ENCODE data around the gene SNAPIN.
A peak's percentile ranks its signal among the peaks of the same experiment; 100 is the strongest.

SNAPIN gene

DNA sequence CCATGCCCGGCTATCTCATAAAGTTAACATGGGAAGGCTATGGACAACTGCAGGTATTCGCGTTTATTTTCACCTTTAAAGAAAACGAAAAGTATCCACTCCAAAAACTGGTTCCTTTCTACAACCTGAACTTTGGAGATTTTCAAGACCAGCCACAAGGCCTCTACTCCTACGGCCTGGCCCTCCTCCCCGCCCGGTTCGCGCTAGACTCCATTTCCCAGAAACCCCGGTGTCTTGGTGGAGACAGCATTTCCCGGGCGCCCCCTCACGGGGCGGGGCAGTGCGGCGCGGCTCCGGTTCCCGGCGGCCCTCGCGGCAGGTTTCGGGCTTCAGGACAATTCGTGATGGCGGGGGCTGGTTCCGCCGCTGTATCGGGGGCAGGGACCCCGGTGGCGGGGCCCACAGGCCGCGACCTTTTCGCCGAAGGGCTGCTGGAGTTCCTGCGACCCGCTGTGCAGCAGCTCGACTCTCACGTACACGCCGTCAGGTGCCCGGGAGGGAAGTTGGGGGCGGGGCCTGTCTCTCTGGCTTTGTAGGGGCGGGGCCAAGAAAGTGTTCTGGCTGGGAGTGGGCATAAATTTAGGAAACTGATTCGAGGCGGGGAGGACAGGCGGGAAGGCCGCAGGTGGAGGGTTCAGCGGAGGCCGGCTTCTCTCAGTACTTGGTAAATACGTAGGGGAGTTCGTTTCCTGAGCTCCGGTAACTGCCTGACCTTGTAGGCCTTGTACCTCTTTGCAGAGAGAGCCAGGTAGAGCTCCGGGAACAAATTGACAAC, at the start of gene SNAPIN:
Gene SNAPIN, plus strand, starts transcription at position 304 of the 775 bp plus-strand sequence. Its CDS starts 41 bp downstream, at position 345.
- DNase-seq, result peak; percentile 78

- no peak for DNase-seq
Measured at GRCh38 chr1:153608742-153609584, 49.5 kb upstream of the SNAPIN start.

DNA sequence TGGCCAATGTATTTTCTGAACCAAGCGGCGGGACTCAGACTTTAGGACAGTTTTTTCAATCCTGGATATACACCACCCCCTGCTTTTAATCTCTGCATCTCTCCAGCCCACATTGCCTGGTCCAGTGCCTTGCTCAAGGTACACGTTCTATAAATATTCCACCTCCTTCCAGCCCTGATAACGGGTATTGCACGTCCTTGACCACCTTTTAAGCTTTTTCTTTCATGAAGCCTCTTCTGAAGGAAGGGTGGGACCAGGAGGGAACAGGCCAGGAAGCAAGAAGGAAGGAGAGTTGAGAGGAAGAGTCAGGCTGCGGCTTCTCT, 49.0 kb upstream of the SNAPIN start:
- no peak for DNase-seq

- DNase-seq, result no peak
Measured at GRCh38 chr1:153610334-153610733, 48.2 kb upstream of the SNAPIN start.

- no peak for DNase-seq
Measured at GRCh38 chr1:153610811-153611301, 47.6 kb upstream of the SNAPIN start.

DNA sequence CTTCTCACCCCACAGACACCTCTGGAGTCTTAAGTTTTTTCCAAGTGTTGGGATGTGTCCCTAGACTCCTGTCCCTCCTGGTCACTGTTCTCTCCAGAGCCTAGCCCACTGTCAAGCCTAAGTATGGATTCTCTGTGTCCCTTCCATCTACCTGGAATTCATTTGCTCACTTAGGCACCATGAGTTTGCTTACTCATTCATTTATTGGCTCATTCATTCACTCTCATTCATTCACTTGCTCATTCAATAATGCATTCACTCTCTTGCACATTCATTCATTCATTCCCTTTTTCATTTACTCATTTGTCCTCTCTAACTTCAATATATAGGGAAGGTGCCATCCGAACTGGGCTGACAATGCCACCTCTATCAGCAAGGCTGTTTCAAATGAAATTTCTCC, 47.1 kb upstream of the SNAPIN start:
- no peak for DNase-seq

GRCh38 chr1:153612111-153612754, 46.3 kb upstream of the SNAPIN start:
- DNase-seq, result no peak

DNA sequence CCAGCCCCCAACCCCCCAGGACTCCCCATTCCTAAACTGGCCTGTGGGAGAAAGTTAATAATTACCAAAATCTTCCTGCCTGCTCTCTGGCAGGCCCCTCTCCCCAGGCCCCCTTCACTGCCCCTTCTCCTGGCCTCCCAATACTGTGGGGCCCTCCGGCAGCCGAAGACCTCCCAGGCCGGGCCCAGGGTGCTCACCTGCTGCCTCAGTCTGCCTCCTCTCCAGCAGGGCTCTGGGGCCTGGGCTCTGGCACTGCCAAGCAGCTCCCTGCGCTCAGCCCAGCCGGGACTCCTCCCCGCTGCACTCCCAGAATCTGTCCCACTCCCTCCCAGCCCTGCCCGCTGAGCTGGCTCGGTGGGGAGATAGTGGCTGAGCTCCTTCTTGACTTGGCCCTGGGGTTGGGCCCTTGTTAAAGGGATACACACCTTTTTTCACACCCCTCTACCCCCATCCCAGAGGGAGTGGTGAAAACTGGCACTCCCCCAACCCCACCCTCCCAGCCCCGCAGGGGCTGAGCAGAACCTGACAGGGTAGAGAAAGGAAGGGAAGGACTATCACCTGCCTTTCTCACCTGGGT, 45.7 kb upstream of the SNAPIN start, which contains the start of gene S100A16:
Gene S100A16, minus strand, starts transcription at position 383 of the 577 bp plus-strand sequence. CDS start 4,986 bp downstream, outside the sequence.
- DNase-seq, result no peak

GRCh38 chr1:153613406-153613805, 45.1 kb upstream of the SNAPIN start:
- DNase-seq, result no peak

DNA sequence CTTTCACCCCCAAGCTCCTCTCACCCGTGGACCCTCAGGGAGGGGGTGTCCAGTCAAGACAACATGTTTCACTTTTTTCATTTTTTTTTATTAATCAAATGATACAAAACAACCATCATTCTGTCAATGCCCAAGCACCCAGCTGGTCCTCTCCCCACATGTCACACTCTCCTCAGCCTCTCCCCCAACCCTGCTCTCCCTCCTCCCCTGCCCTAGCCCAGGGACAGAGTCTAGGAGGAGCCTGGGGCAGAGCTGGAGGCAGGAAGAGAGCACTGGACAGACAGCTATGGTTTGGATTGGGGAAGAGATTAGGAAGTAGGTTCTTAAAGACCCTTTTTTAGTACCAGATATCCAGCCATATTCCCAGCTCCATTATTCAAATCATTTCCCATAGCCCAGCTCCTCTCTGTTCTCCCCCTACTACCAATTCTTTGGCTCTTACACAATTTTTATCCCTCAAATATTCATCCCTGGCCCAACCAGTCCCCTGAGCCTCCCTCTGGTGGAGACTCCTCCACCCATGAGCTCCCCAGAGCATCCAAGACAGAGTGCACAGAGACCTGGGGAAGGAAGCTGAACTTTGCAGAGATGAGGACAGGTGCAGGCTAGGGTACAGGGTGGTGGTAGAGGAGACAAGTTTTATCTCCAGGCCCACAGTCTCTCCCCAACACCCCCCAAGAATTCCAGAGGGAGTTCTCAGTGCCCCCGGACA, 44.2 kb upstream of the SNAPIN start:
- no peak for DNase-seq

DNA sequence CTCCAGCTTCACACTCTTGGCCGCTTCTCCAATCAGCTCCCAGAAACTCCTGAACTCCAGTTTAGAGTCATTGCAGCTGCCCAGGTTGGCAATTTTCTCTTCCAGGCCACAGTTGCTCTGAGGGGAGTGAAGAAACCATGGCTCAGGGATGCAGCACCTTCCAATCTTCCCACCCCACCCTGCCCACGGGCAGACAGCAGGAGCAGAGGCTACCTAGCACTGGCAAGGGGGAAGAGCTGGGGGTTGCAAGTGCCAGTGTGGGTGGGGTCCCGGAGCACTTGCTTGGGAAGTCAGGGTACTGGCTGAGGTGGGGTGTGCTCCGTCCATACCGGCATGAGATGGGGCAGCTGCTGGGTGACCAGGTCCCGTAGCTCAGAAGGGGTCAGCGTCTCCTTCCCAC, 43.6 kb upstream of the SNAPIN start:
- no peak for DNase-seq

GRCh38 chr1:153615406-153615805, 43.1 kb upstream of the SNAPIN start:
- no peak for DNase-seq

DNA sequence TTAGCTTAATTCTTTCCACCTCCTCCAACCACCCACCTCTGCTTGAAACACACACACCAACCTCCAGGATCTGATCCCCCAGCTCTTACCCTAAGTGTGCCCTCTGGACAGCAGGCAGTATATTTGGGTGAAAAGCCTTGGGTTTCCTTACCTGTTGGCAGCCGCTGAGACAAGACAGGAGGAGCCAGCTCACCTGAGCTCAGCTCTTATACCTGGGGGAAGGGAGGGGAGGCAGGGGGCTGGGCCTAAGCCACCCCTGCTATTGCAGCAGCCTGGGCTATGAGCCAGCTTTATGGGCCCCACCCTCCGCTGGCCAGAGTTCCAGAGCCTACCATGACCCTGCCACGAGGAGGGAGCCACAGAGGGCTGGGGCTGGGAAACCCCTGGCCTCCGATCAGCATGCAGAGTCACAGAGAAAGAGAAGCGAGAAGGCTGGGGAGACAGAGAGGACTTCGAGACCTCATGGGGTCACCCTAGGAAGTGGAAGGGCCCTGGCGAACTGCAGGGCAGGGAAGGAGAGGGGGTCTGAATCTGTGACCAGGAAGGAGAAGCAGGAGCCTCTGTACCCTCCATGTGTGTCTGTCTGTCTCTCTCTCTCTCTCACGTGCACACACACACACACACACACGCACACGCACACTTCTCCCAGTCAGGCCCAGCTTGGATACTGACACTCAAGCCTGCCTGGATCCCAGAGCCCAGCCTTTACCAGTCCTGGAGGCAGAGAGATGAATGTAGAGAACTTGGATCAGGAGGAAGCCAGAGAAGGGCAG, 42.2 kb upstream of the SNAPIN start, which contains the start of gene S100A14:
Gene S100A14, minus strand, starts transcription at position 182 of the 773 bp plus-strand sequence. CDS start 467 bp downstream, outside the sequence.
- DNase-seq, result no peak

DNA sequence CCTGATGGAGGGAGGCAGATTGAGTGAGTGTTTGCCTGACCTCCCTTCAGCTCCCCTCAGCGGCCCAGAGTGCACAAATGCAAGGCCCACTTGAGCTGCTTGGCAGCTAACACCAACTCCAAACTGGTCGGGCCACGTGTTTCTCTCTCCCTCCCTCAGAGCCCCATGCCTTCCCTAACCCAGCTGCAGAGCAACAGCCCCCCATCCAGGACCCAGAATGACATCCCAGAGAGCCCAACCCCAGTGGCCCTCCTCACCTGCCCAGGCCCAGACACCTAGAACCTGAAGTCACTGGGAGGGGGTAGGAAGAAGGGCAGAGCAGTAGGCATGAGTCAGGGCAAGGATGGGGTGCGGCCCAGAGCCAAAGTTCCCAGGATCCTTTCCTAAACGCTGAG, 41.6 kb upstream of the SNAPIN start:
- DNase-seq, result no peak

DNA sequence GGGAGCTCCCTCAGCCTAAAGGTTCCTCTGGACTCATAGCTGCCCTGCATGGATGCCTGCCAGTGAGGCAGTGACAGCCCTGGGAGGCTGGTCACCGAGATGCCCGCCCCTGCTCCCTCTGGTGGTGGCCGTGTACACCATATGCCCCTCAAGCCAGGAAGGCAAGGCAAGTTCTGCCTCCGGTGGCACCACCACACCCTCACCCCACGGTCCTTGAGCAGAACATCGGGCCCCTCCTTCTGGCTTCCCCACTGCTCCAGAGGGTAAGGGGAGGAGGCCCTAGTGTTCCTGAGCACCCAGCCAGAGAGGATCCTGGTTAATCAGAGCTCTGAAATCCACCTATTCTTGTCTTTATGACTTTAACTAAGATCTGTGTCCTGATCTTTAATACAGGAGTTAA, 40.8 kb upstream of the SNAPIN start:
- peak; percentile 72 for DNase-seq

- no peak for DNase-seq
Measured at GRCh38 chr1:153619171-153619570, 39.3 kb upstream of the SNAPIN start.

GRCh38 chr1:153623101-153623500, 35.4 kb upstream of the SNAPIN start:
- no peak for DNase-seq

GRCh38 chr1:153624965-153625611, 33.4 kb upstream of the SNAPIN start:
- no peak for DNase-seq

DNA sequence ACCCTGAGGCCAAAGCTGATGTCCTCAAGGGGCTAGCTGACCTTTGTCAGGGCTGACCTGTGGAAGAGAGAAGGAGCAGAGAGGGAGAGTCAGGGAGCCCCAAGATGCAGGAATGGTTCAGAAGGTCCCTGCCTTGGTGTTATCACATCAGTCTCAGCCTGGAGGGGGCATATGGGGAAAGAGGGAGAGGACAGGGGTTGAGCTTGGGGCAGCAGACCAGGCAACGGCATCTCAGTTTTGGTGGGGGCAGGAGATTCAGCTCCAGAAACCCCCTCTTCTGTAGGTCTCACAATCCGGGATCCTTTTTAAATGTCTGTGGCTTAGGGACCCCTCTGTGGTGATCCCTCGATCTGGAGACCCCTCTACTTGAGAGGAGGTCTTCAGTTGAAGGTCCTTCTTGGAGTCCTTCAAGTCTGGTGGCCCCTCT, 32.0 kb upstream of the SNAPIN start:
- no peak for DNase-seq

- DNase-seq, result no peak
Measured at GRCh38 chr1:153626904-153627714, 31.4 kb upstream of the SNAPIN start, which contains the start of gene S100A13. TSS of gene S100A13 (minus strand) at chr1:153627505. CDS start at chr1:153626472, 1,033 bp downstream.

Data from NK-92 treated with Interleukin-12 subunit alpha and Interleukin-12 subunit beta, amount 100 ng/mL, for 24 hours (cell line).